ENCODE measurements around the gene COG5. TPM values are rescaled to one million over a fixed set of nuclear protein-coding genes. Genes with fewer than 3 reads are reported as not detected.

Gene COG5
- total RNA-seq, 1 donor from 2014 or later: 26.8 TPM

- Mint-ChIP-seq H3K36me3 (ENCODE audit: low read depth) (no peaks in the 10 kb centered on the region), H3K4me1 (peaks cover 13% of the 10 kb centered on the region), H3K27me3 (ENCODE audit: low read depth) (no peaks in the 10 kb centered on the region), H3K27ac (ENCODE audit: unreplicated experiment) (no peak within 1 kb of the TSS), H3K9me3 (no peaks in the 10 kb centered on the region), H3K4me3 (no peak within 1 kb of the TSS)
- TF ChIP-seq CTCF (conservative IDR thresholded peaks at IDR 0.05): no peak
- DNase-seq (ENCODE audit: low read depth, low spot score): no peak
Observed at GRCh38 chr7:107469929-107470328, 93.8 kb downstream of the COG5 start, which contains the start of gene GPR22. Gene GPR22, plus strand, starts transcription at chr7:107470057. Its CDS starts 4,004 bp downstream, at chr7:107474061.

GRCh38 chr7:107468824-107469223 lies 94.9 kb downstream of the COG5 start:
- no peak for DNase-seq (ENCODE audit: low read depth, low spot score)
- Mint-ChIP-seq H3K27me3 (ENCODE audit: low read depth) (no peaks in the 10 kb centered on the region), H3K4me1 (peaks cover 10% of the 10 kb centered on the region), H3K36me3 (ENCODE audit: low read depth) (no peaks in the 10 kb centered on the region), H3K9me3 (no peaks in the 10 kb centered on the region), H3K27ac (ENCODE audit: unreplicated experiment) (no peak overlapping the region), H3K4me3 (no peak overlapping the region)
- TF ChIP-seq CTCF (conservative IDR thresholded peaks at IDR 0.05): no peak

GRCh38 chr7:107467972-107468371 lies 95.7 kb downstream of the COG5 start:
- no peaks in the 10 kb centered on the region for H3K9me3 Mint-ChIP-seq
- H3K36me3 Mint-ChIP-seq (ENCODE audit: low read depth): no peaks in the 10 kb centered on the region
- H3K27ac Mint-ChIP-seq (ENCODE audit: unreplicated experiment): no peak overlapping the region

GRCh38 chr7:107464666-107465226 lies 99.0 kb downstream of the COG5 start:
- Mint-ChIP-seq H3K27me3 (ENCODE audit: low read depth) (no peaks in the 10 kb centered on the region), H3K27ac (ENCODE audit: unreplicated experiment) (no peak overlapping the region), H3K9me3 (no peaks in the 10 kb centered on the region), H3K4me3 (no peak overlapping the region), H3K36me3 (ENCODE audit: low read depth) (no peaks in the 10 kb centered on the region), H3K4me1 (peaks cover 16% of the 10 kb centered on the region)
- DNase-seq (ENCODE audit: low read depth, low spot score): no peak
- no peak for TF ChIP-seq CTCF (conservative IDR thresholded peaks at IDR 0.05)

More at GRCh38 chr7:107467972-107468371, 95.7 kb downstream of the COG5 start:
- H3K4me3 Mint-ChIP-seq: no peak overlapping the region
- peaks cover 15% of the 10 kb centered on the region for H3K4me1 Mint-ChIP-seq
- H3K27me3 Mint-ChIP-seq (ENCODE audit: low read depth): no peaks in the 10 kb centered on the region
- TF ChIP-seq CTCF (conservative IDR thresholded peaks at IDR 0.05): no peak
- no peak for DNase-seq (ENCODE audit: low read depth, low spot score)

- no peaks in the 10 kb centered on the region for H3K27me3 Mint-ChIP-seq (ENCODE audit: low read depth)
- H3K27ac Mint-ChIP-seq (ENCODE audit: unreplicated experiment): no peak overlapping the region
- H3K4me1 Mint-ChIP-seq: peaks cover 16% of the 10 kb centered on the region
- peak; percentile 12 for DNase-seq (ENCODE audit: low read depth, low spot score)
- H3K36me3 Mint-ChIP-seq (ENCODE audit: low read depth): no peaks in the 10 kb centered on the region
- no peaks in the 10 kb centered on the region for H3K9me3 Mint-ChIP-seq
- H3K4me3 Mint-ChIP-seq: no peak overlapping the region
- peak; percentile 76 for TF ChIP-seq CTCF (conservative IDR thresholded peaks at IDR 0.05)
Observed at GRCh38 chr7:107463139-107464078, 100.3 kb downstream of the COG5 start.

All from neural crest cell (in vitro differentiated cells).